ENCODE results near the gene TFAP2A. TPM values are rescaled to one million over a fixed set of nuclear protein-coding genes. Genes with fewer than 3 reads are reported as not detected.

The TFAP2A gene
- 15.9 to 20.0 TPM (median 18.4 TPM) in 5 replicates for total RNA-seq (2022; extraction: Qiagen RNA extraction; ENCODE audit: low read depth)

GRCh38 chr6:10414756-10415616, at the start of gene TFAP2A:
TSS of gene TFAP2A (minus strand) at chr6:10415074. CDS start at chr6:10414991, 83 bp downstream.

Other genes with a start within 250 kb of the TFAP2A start
- gene GCNT2, start 106.3 kb upstream of the TFAP2A start, total RNA-seq (2022; extraction: Qiagen RNA extraction; ENCODE audit: low read depth): 6.6 to 9.8 TPM (median 7.8 TPM) in 5 replicates